Esophagus muscularis mucosa (tissue), 4 donors: Measurements from ENCODE around the gene RARRES1.

Experiments used
- CTCF ChIP-seq, 3 experiments: fragments of 200-600 bp in 2 of 3; fragments of 450-650 bp in 1 of 3; sonication (generic) in 2 of 3; IDR thresholded peaks; one replicate each; pipeline ENCODE4 v1.5.1; 2017 to 2019; ENCODE audit warnings: antibody characterized with exemption in 3 of 3, mild to moderate bottlenecking in 2 of 3, moderate library complexity in 1 of 3
- EP300 ChIP-seq: sonication (generic); formaldehyde crosslinking; IDR thresholded peaks from one replicate; pipeline ENCODE4 v1.6.1; 2017; ENCODE audit warnings: antibody characterized with exemption
- POLR2A ChIP-seq: fragments of 450-650 bp; IDR thresholded peaks from one replicate; pipeline ENCODE4 v1.6.1; 2017; ENCODE audit warnings: antibody characterized with exemption, moderate library complexity, mild to moderate bottlenecking, low read depth
- POLR2AphosphoS5 ChIP-seq, 2 donors: sonication (generic); formaldehyde crosslinking; IDR thresholded peaks; one replicate each; pipeline ENCODE4 v1.6.1; 2017; ENCODE audit warnings: antibody characterized with exemption in 2 of 2

GRCh38 chr3:158738653-158739052 lies 6.4 kb upstream of the RARRES1 start:
- TF ChIP-seq CTCF (IDR thresholded peaks at IDR 0.05) = no peak
- no peak for TF ChIP-seq POLR2AphosphoS5 (IDR thresholded peaks at IDR 0.05)
- TF ChIP-seq EP300 = no peak
- no peak for TF ChIP-seq POLR2A
